ENCODE measurements around the gene SIVA1.

GRCh38 chr14:104715871-104716270 is 37.1 kb upstream of the SIVA1 start:
- TF ChIP-seq ZNF274 (IDR thresholded peaks at IDR 0.05; ENCODE audit: low read depth, low read length) (no peak), YY1 (IDR thresholded peaks at IDR 0.05; ENCODE audit: insufficient read depth, insufficient read length) (no peak), SUZ12 (IDR thresholded peaks at IDR 0.05; ENCODE audit: extremely low read depth, insufficient read depth, insufficient read length) (no peak)

Measured in NT2/D1 (cell line).